Measurements from ENCODE around the gene ITPR1.

- TF ChIP-seq CTCF (conservative IDR thresholded peaks at IDR 0.05 in 1 of 2, IDR thresholded peaks at IDR 0.05 in 1 of 2; ENCODE audit: extremely low read depth in 1 of 2, insufficient read depth in 1 of 2, low read depth in 1 of 2, low read length in 2 of 2) (no peak), EZH2 (IDR thresholded peaks at IDR 0.05; ENCODE audit: borderline replicate concordance, low read length) (no peak)
Measured at GRCh38 chr3:4865714-4866113, 372.6 kb downstream of the ITPR1 start.
